SK-N-SH (cell line): ENCODE data around the gene RNGTT.

Source experiments
- FOSL2 ChIP-seq: IDR thresholded peaks from 2 replicates; pipeline ENCODE4 v1.4.0; 2012; ENCODE audit warnings: low read depth, mild to moderate bottlenecking, moderate library complexity, borderline replicate concordance
- TF ChIP-seq, protein P1 (sequence below): fragments of 200-600 bp; sonication (generic); IDR thresholded peaks from 2 replicates; pipeline ENCODE4 v1.6.1; 2017; ENCODE audit warnings: antibody characterized with exemption, mild to moderate bottlenecking, moderate library complexity
- TF ChIP-seq, protein P2 (sequence below): fragments of 150-350 bp; IDR thresholded peaks from 2 replicates; pipeline ENCODE4 v1.6.1; 2017; ENCODE audit warnings: antibody characterized with exemption, low read length, low read depth, borderline replicate concordance

DNA sequence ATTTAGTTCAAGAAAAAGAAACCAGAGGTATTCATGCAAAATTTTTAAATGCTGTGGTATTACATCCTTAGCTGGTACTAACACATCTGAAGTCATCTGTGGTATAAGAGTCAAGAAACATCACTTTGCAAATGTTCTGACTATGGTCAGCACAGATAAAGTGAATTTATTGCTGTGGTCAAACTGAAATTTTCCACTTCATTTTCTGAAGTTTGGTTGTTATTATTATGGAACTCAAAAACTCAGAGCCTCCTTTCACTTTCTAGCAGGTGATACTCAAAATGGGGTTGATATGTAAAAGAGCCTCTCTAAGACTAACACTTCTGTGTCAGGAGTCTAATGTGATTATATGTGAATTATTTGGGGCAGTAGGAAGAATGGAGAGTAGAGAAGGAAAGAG lies 257.8 kb downstream of the RNGTT start:
- TF ChIP-seq, protein P1, sequence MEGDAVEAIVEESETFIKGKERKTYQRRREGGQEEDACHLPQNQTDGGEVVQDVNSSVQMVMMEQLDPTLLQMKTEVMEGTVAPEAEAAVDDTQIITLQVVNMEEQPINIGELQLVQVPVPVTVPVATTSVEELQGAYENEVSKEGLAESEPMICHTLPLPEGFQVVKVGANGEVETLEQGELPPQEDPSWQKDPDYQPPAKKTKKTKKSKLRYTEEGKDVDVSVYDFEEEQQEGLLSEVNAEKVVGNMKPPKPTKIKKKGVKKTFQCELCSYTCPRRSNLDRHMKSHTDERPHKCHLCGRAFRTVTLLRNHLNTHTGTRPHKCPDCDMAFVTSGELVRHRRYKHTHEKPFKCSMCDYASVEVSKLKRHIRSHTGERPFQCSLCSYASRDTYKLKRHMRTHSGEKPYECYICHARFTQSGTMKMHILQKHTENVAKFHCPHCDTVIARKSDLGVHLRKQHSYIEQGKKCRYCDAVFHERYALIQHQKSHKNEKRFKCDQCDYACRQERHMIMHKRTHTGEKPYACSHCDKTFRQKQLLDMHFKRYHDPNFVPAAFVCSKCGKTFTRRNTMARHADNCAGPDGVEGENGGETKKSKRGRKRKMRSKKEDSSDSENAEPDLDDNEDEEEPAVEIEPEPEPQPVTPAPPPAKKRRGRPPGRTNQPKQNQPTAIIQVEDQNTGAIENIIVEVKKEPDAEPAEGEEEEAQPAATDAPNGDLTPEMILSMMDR: no peak
- TF ChIP-seq FOSL2: no peak
- TF ChIP-seq, protein P2, sequence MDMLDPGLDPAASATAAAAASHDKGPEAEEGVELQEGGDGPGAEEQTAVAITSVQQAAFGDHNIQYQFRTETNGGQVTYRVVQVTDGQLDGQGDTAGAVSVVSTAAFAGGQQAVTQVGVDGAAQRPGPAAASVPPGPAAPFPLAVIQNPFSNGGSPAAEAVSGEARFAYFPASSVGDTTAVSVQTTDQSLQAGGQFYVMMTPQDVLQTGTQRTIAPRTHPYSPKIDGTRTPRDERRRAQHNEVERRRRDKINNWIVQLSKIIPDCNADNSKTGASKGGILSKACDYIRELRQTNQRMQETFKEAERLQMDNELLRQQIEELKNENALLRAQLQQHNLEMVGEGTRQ: no peak
